ENCODE measurements around the gene ZFC3H1. TPM values are rescaled to one million over a fixed set of nuclear protein-coding genes. Genes with fewer than 3 reads are reported as not detected.

ZFC3H1 gene
- total and polyA plus RNA-seq, 11 donors, result 9.8 to 27.3 (median 17.4) TPM

GRCh38 chr12:71592841-71593240 is 70.8 kb downstream of the ZFC3H1 start:
- Histone ChIP-seq H3K36me3 (no peaks in the 10 kb centered on the region), H3K9me3 (no peaks in the 10 kb centered on the region), H3K27me3 (peaks cover 0 to 41% (median 0%) of the 10 kb centered on the region in 9 donors), H3K4me1 (no peaks in the 10 kb centered on the region), H3K4me3 (no peak overlapping the region), H3K27ac (no peak overlapping the region)
- intact Hi-C loops (cut with DNase I), result no loop called here
- 43 to 58% (median 56%) methylated on average over 3 of the region's 3 CpGs for WGBS, 4 donors
- no peak for DNase-seq
- no peak for ATAC-seq
- TF ChIP-seq CTCF (IDR thresholded peaks at IDR 0.05) (no peak), POLR2A (IDR thresholded peaks at IDR 0.05) (no peak)

- Histone ChIP-seq H3K36me3 (no peaks in the 10 kb centered on the region), H3K4me3 (no peak overlapping the region), H3K27me3 (peaks cover 0 to 38% (median 0%) of the 10 kb centered on the region in 9 donors), H3K27ac (no peak overlapping the region), H3K4me1 (no peaks in the 10 kb centered on the region), H3K9me3 (no peaks in the 10 kb centered on the region)
- 39 to 50% (median 42%) methylated on average over 2 of the region's 2 CpGs for WGBS, 4 donors
- DNase-seq (no peak), ATAC-seq (no peak)
- intact Hi-C loops (cut with DNase I), result no loop called here
- no peak for TF ChIP-seq CTCF (IDR thresholded peaks at IDR 0.05)
- TF ChIP-seq POLR2A (IDR thresholded peaks at IDR 0.05), result no peak
These were observed 72.0 kb downstream of the ZFC3H1 start for GRCh38 chr12:71591601-71592000.

- Histone ChIP-seq H3K9me3 (no peaks in the 10 kb centered on the region), H3K27me3 (peaks cover 0 to 23% (median 0%) of the 10 kb centered on the region in 9 donors), H3K4me3 (no peak overlapping the region), H3K36me3 (no peaks in the 10 kb centered on the region), H3K27ac (no peak overlapping the region), H3K4me1 (no peaks in the 10 kb centered on the region)
- TF ChIP-seq CTCF (IDR thresholded peaks at IDR 0.05), result no peak
- TF ChIP-seq POLR2A (IDR thresholded peaks at IDR 0.05), result no peak
- no peak for DNase-seq
- WGBS, 4 donors, result 66 to 80% (median 77%) methylated on average over 4 of the region's 4 CpGs
- intact Hi-C loops (cut with DNase I), result no loop called here
- ATAC-seq, result no peak
These were observed 74.2 kb downstream of the ZFC3H1 start for GRCh38 chr12:71589478-71589881.

GRCh38 chr12:71587012-71587411 is 76.6 kb downstream of the ZFC3H1 start:
- TF ChIP-seq POLR2A (IDR thresholded peaks at IDR 0.05), result no peak
- no peak for TF ChIP-seq CTCF (IDR thresholded peaks at IDR 0.05)
- intact Hi-C loops (cut with DNase I), result no loop called here

More at GRCh38 chr12:71587012-71587411, 76.6 kb downstream of the ZFC3H1 start:
- H3K9me3 ChIP-seq, result no peaks in the 10 kb centered on the region
- H3K36me3 ChIP-seq, result no peaks in the 10 kb centered on the region
- ATAC-seq (no peak), DNase-seq (no peak)
- no peak overlapping the region for H3K4me3 ChIP-seq
- H3K27ac ChIP-seq, result no peak overlapping the region
- H3K27me3 ChIP-seq, result peaks cover 0 to 14% (median 0%) of the 10 kb centered on the region in 9 donors
- 61 to 93% (median 82%) methylated on average over 2 of the region's 2 CpGs for WGBS, 4 donors
- no peaks in the 10 kb centered on the region for H3K4me1 ChIP-seq
